GM21515 (cell line): ENCODE data around the gene ZXDC.

Experiments
- ATAC-seq: cut with Tn5 transposase; IDR thresholded peaks from one replicate; pipeline ENCODE4 v1.9.1; 2021; ENCODE audit not compliant: unreplicated experiment

The ZXDC gene

DNA sequence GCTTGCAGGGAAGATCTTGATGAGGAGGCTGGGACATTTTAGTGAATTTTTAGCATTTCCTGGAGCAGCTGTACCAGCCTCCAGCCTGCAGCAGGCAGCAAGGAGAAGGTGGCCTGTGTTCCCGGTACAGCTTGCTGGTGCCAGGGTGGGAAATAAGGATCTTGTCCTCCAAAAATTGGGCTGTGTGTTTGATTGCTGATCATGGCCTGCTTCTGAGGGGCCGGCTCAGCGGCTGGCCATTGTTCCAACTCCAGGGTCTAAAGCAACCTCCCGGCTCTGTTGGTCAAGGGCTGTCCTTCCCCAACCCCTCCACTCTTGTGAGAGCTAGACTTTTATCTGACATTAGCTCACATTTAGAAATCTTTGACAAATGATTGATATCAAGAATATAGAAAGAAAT is 75.9 kb downstream of the ZXDC start:
- ATAC-seq: no peak

DNA sequence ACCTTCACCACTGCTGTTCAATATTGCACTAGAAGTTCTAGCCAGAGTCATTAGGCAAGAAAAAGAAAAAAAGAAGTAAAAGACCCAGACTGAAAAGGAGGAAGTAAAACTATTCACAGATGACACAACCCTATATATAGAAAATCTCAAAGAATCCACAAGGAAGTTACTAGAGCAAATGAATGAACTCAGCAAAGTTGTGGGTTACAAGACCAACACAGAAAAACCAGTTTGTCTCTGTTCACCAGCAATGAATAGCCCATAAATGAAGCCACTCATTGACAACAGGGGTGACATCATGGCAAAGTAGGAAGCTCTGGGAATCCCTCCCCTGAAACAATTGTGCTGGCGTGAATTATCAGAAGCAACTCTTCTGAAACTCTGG is 76.3 kb downstream of the ZXDC start:
- no peak for ATAC-seq

DNA sequence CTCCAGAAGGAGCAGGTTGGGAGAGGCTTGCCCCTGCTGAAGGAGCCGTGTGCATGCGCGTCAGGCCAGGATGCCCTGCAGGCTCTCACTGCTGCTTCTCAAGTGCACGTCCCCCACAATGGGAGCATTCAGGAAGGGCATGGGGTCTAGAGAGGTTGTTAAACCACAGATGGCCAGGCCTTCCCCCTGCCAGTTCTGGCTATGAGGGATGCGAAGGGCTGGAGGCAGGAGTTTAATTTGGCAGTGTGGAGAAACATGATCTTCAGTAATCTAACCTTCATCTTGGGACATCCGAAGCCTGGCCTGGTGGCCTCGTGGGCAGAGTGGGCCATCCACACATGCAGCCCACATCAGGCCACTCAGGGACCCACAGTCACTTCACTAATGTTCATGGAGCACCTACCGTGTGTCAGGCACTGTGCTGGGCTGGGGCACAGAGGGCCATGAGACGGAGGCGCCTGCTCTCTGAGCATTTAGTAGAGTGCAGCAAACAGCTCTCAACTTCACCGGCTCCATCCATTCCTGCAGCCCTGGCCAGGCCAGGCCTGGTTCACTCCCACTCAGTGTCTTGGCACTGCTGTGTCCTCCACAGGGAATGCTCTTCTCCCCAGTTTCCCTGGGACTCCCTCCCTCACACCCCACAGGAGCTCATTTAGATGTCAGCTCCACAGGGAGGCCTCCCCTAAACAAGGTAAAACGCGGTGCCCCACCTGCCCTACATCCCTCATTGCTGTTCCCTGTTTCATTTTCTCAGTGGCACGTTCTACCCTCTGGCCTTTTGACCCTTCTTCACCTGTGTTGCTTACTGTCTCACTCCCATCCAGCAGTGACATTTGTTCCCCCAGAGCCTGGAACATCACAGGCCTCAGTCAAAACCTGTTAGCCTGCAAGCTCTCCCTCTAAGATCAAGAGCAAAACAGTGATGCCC is 77.0 kb downstream of the ZXDC start:
- no peak for ATAC-seq

DNA sequence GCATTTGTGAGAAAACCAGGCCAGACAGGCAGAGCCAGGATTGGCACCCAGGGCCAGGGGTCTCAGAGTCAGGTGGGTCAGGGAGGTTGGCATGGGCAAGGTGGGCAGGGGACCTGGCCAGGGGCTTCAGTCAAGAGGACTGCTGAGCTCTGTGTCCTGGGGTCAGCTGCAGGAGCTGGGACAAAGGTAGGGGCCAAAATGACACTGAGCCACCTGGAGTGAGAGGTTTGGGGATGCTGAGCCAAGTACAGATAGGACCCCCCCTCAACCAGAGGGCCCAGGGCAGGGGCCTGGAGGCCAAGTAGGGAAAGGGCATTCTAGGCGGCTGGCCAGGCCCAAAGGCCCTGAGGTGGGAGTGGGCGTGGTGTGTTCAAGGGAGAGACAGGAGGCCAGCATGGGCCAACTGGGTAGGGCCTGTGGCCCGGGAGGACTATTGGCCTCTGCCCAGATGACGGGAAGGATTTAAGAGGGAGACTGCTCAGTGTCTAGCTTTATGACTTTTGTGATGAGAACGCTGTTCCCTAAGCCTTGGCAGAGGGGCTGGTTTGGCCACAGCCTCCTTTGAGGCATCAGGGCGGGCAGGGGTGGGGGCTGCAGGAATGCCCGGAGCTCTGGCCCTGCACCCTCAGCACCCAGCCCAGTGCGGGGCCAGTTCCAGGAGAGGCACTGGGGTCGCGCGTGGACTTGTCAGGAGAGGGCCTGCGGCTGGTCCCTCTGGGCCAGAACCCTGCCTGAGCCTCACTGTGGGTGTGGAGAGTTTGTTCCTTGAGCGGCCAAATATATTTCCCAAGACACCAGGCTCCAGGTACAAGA is 77.9 kb downstream of the ZXDC start:
- ATAC-seq: no peak

DNA sequence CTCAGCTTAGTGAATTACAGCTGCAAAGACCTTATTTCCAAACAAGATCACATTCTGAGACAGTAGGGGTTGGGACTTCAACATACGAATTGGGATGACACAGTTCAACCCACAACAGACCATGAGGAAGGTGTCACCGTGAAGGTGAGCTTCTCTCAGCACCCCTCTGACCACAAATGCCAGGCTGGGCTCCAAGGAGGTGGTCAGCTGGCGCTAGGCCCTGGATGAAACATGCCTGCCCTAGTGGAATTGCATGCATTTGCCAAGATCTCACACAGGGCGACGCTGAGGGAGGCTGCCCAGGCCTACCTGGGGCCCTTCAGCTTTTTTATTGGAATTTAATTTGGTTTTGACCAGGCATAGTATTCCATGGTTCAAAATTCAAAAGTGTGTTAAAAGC is 79.2 kb downstream of the ZXDC start:
- ATAC-seq: no peak

DNA sequence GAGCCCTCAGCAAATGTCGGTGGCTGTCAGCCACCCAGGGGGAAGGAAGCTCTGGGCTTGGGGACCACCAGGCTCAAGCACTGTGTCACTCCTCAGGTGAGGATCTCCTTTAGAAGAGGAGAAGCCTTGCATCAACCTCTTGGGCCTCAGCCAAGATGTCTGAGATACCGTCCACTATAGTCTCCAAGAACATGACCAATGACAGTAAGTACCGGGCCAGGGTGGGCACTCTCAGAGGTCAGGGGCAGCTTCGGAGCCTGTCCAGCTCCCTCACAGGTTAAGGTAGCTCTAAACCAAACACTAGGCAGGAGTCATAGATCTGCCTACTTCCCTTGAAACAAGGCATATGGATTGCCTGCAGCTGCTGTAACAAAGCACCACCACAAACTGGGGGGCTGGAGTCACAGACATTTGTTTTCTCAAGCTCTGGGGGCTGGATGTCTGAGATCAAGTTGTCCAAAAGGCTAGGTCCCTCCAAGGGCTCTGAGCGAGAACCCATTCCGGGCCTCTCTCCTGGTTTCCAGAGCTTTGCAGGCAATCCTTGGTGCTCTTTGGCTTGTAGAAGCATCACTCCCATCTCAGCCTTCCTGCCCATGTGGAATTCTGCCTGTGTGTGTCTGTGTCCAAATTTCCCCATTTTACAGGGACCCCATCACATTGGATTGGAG is 79.7 kb downstream of the ZXDC start:
- ATAC-seq: no peak

DNA sequence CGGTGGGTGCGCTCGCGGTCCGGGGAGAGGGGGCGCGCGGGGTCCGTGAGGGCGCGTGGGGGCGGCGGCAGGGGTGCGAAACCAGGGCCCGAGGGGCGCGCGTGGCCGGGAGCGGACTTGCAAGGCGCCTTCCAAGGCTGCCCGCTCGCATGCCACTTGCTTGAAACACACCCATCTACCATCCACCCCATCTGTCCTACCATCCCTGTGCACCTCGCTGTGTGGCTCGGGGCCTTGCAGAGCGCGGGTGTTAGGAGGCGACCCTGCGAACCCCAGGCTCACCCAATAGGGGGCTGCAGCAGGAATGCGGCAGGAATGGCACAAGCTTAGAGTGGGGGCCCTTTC is 80.7 kb downstream of the ZXDC start:
- ATAC-seq: no peak

DNA sequence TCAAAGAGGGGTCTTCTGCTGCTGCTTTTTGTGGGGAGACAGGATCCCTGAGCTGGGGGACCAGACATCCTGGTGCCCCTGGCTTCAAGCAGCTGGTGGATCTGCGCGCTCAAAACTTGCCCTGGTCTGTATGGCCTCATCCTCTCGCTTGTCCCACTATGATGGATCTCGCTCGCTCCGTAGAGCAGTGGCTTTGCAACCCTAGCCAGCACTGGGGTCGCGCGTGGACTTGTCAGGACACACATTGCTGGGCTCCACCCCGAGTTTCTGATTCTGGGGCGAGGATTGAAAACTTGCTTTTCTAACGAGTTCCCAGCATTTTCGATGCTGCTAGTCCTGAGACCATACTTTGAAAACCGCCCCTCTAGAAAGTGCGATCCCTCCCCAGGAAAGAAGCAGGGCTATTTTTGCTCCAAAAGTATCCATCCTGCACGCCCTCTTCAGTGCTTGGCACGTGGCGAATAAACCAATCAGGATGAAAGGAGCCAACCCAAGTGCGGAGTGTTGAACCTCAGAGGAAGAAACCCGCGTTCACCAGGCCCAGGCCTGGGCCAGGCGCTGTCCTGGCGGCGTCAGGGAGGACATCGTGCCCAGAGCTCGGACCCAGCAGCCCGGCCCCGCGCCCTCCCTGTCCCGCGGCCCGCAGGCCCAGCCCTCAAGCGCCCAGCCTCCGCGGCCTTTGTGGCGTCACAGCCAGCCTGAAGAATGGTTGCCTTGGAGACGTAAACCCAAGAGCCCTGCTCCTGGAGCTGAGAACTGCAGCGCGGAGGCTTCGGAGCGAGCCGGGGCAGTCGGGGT is 81.3 kb downstream of the ZXDC start, which contains the start of gene CFAP100:
CFAP100 (plus strand) TSS at position 731 of the 798 bp plus-strand sequence. CDS start 1,092 bp downstream, outside the sequence.
- no peak for ATAC-seq

DNA sequence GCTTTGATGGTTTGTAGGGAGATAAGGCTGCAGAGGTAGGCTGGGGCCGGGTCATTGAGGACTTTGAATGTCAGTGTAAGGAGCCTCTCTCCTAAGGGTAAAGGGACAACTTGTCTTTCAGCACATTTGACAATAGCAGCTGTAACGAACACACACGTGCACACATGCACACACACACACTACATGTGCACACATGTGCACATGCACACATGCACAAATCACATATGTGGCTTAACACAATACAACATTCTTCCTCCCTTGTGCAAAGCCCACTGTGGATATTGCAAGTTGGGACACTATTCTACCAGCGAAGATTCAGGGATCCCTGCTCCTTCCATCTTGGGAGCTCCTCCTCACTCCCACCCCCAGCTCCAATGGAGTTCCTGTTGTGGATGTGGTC is 82.1 kb downstream of the ZXDC start:
- no peak for ATAC-seq

DNA sequence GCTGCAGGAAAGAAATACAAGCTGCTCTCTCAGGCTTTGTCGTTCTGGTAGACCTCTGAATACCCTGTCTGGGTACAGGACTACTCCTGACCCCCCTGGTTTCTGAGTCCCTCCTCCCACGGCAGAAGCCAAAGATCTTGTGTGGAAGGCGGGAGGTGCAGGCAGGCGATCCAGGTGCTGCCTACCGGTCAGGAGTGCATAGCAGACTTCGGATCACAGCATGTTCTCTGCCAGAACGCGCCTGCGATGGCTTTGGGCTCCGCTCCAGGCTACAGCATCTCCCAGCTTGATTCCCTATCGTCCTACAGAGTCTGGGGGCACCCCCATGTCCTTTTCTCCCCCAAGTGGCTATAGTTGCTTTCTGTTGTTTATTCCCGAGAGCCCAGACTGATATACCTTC is 83.4 kb downstream of the ZXDC start:
- ATAC-seq: no peak

DNA sequence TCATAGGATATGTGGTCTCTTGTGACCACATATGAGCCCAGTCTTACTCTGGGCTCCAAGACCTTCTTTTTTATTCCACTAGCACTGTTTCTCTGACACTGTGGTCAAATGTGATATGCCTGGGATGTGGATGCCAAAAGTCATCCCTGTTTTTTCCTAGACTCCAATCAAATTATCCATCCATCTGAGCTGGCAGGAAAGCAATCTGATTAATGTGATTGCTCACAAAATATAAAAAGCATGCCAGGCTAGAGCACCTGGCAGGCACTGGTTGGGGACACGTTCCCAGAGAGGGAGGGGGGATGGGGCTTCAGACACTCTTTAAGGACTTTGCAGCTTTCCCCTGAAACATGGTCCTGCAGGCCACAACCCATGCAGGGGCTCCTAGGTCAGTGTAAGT is 84.1 kb downstream of the ZXDC start:
- ATAC-seq: no peak

DNA sequence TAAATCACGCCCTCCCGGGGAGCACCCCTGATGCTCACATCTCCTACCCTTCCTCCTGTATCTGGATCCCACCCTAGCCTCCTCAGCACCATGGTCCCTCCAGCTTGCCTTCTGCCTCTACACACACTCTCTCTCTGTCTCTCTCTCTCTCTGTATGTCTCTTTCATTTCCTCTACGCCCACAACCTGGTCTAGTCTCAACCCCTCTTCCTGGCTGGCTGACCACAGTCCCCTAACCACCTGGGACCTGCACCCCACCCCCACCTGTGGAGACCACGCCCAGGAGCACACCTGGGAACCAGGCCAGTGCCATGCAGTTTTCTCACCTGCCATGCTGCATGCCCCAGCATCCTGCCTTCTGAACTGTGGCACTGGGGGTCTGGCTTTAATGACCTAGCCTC is 84.9 kb downstream of the ZXDC start:
- ATAC-seq: no peak

DNA sequence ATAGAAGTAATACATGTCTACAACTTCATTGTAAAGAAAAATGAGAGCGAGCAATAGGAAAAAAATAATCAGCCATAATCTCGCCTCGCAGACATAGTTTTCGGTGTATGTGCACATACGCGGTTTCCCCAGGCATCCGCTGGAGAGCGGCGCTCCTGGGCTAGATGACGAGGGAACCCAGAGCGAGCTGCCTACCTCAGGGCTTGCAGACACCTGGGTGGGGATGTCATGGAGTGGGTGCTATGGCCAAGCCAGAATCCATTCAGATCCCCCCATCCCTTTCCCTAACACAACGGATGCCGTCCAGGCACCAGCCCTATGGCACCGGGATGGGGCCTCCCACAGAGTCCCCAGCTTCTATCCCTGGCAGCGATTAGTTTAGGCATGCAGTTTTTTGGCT is 85.5 kb downstream of the ZXDC start:
- no peak for ATAC-seq

DNA sequence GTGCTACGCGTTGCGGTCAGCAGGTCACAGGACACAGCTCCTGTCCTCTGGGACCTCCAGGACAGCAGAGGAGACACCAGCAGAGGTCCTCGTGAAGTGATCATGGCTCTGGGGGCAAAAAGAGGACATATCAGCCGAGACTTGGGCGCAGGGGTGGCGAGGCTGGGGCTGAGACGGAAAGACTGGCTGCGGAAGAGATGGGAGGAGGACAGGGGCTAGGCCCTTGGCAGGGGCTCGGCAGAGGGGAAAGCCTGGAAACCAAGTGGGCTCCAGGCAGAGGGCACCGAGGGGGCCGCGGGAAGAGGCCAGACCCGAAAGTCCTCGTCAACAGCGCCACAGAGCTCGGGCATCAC is 85.9 kb downstream of the ZXDC start:
- no peak for ATAC-seq

DNA sequence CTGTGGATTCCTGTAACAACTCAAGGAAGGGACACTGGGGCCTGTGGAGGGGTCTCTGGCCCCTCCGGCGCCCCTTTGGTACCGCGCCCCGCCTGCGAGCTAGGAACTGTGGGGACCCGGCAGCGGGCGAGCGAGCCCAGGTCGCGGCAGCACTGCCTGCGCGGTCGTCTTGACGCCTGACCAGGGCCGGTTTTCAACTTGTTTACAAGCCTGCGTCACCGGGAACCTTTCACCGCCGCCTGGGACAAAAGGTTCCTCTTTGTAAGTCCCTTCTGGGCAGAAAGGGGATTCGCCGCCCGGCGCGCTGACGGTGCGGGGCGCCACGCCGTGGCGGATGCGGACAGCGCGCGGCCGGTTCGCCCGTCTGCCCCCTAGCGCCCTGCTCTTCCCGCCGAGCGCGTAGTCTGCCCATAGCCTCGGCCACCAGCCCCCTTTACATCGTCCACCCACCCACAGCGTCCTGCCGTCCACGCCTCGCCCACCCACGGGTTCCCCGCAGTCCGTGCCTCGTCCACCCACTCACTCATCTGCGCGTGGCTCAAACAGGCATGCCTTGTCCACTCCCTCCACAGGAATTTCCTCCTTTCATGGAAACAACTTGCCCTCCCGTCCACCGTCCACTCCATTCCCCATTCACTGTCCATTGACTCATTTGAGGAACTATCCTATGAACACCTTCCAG is 86.4 kb downstream of the ZXDC start:
- ATAC-seq: no peak
